Astrocyte (in vitro differentiated cells and primary cell): ENCODE results near the gene MOCS3. TPM values are rescaled to one million over a fixed set of nuclear protein-coding genes. Genes with fewer than 3 reads are reported as not detected.

Experiments
- DNase-seq: peaks from one replicate; pipeline ENCODE4 v3.0.0-alpha.2; 2010; ENCODE audit warnings: low read depth
- FAIRE-seq: peaks from 2 replicates; lab custom pipeline; 2011; peaks lifted over from hg19 to GRCh38; lab: Jason Lieb, UNC
- H2AFZ ChIP-seq: 2 replicates; pipeline ENCODE4 v1.6.0; 2012; ENCODE audit warnings: low read depth, low read length, inconsistent platforms
- H3K27ac ChIP-seq: 2 replicates; pipeline ENCODE4 v1.5.1; 2011; ENCODE audit warnings: low read depth, low read length, inconsistent platforms
- H3K27me3 ChIP-seq: 2 replicates; pipeline ENCODE4 v1.6.0; 2011; ENCODE audit warnings: low read length, inconsistent platforms; ENCODE audit not compliant: insufficient read depth
- H3K36me3 ChIP-seq: 2 replicates; pipeline ENCODE4 v1.5.1; 2011; ENCODE audit warnings: low read length, inconsistent platforms; ENCODE audit not compliant: insufficient read depth
- H3K4me1 ChIP-seq: 2 replicates; pipeline ENCODE4 v1.5.1; 2011; ENCODE audit warnings: low read length, inconsistent platforms; ENCODE audit not compliant: insufficient read depth
- H3K4me2 ChIP-seq: 2 replicates; pipeline ENCODE4 v1.6.0; 2012; ENCODE audit warnings: low read length, inconsistent platforms
- H3K4me3 ChIP-seq: 2 replicates; pipeline ENCODE4 v1.5.1; 2011; ENCODE audit warnings: low read depth, mild to moderate bottlenecking, low read length, inconsistent platforms; ENCODE audit not compliant: insufficient read depth
- H3K79me2 ChIP-seq: 2 replicates; pipeline ENCODE4 v1.6.0; 2012; ENCODE audit warnings: mild to moderate bottlenecking, low read length, inconsistent platforms; ENCODE audit not compliant: insufficient read depth
- H3K9ac ChIP-seq: 2 replicates; pipeline ENCODE4 v1.6.0; 2012; ENCODE audit warnings: mild to moderate bottlenecking, low read length, inconsistent platforms
- H3K9me3 ChIP-seq: 2 replicates; pipeline ENCODE4 v1.5.1; 2012; ENCODE audit warnings: low read depth, mild to moderate bottlenecking, low read length, inconsistent platforms; ENCODE audit not compliant: insufficient read depth
- H4K20me1 ChIP-seq: 2 replicates; pipeline ENCODE4 v1.6.0; 2012; ENCODE audit warnings: low read length, inconsistent platforms; ENCODE audit not compliant: insufficient read depth
- H3K27ac Mint-ChIP-seq: one replicate; pipeline ENCODE4 v1.8.0; 2021; ENCODE audit warnings: mild to moderate bottlenecking, mixed read lengths; ENCODE audit not compliant: unreplicated experiment
- H3K27me3 Mint-ChIP-seq: one replicate; pipeline ENCODE4 v1.8.0; 2021; ENCODE audit warnings: low read depth, mixed read lengths; ENCODE audit not compliant: unreplicated experiment
- H3K36me3 Mint-ChIP-seq: one replicate; pipeline ENCODE4 v1.8.0; 2021; ENCODE audit warnings: low read depth, mixed read lengths; ENCODE audit not compliant: unreplicated experiment
- H3K4me1 Mint-ChIP-seq: one replicate; pipeline ENCODE4 v1.8.0; 2021; ENCODE audit warnings: low read depth, mixed read lengths; ENCODE audit not compliant: unreplicated experiment
- H3K4me3 Mint-ChIP-seq: one replicate; pipeline ENCODE4 v1.8.0; 2021; ENCODE audit warnings: mild to moderate bottlenecking, moderate library complexity, mixed read lengths; ENCODE audit not compliant: unreplicated experiment
- H3K9me3 Mint-ChIP-seq: one replicate; pipeline ENCODE4 v1.8.0; 2021; ENCODE audit warnings: mild to moderate bottlenecking, mixed read lengths; ENCODE audit not compliant: unreplicated experiment
- EZH2 ChIP-seq: IDR thresholded peaks from 2 replicates; pipeline ENCODE4 v1.6.1; 2012; ENCODE audit warnings: mild to moderate bottlenecking, low read length, inconsistent platforms; ENCODE audit not compliant: insufficient read depth
- total RNA-seq: library from RNA; stranded (reverse); gene quantifications from 2 replicates; pipeline ENCODE4 v1.2.1, GENCODE V29; 2021
- TF ChIP-seq, protein P1 (sequence below): IDR thresholded peaks from 2 replicates; pipeline ENCODE4 v1.5.1; 2011; ENCODE audit warnings: low read depth, mild to moderate bottlenecking, inconsistent platforms, low read length, moderate library complexity; ENCODE audit not compliant: insufficient read depth

Gene MOCS3
- total RNA-seq, 1 donor from 2014 or later, result 5.8 TPM

DNA sequence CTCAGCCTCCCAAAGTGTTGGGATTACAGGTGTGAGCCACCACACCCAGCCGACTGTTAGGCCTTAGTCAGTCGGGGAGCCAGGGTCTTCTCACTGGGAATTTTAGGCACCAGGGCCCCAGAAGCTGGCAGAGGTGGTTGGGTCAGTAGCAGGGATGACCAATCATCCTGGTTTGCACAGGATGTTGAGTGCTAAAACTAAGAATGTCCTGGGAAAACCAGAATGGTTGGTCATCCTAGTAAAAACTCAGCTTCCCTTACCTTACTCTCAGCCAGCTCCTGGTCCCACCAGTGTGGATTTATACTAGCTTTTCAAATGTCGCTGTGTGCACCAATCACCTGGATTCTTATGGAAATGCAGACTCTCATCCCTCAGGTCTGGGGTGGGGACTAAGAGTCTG, 32.5 kb downstream of the MOCS3 start:
- DNase-seq (no peak), FAIRE-seq (no peak)
- H3K9ac ChIP-seq, result no peak overlapping the region
- H3K27ac ChIP-seq, result no peak overlapping the region
- no peaks in the 10 kb centered on the region for H3K79me2 ChIP-seq
- peaks cover 3% of the 10 kb centered on the region for H3K27me3 Mint-ChIP-seq
- H3K36me3 Mint-ChIP-seq, result no peaks in the 10 kb centered on the region
- H3K27me3 ChIP-seq, result no peaks in the 10 kb centered on the region
- H3K4me1 Mint-ChIP-seq, result peaks cover 10% of the 10 kb centered on the region
- no peaks in the 10 kb centered on the region for H3K9me3 ChIP-seq
- H3K4me3 ChIP-seq, result no peak overlapping the region
- no peaks in the 10 kb centered on the region for H3K9me3 Mint-ChIP-seq
- H2AFZ ChIP-seq, result no peak overlapping the region
- no peak overlapping the region for H3K4me3 Mint-ChIP-seq
- H3K4me2 ChIP-seq, result no peak overlapping the region
- peaks cover 6% of the 10 kb centered on the region for H3K4me1 ChIP-seq
- TF ChIP-seq EZH2, result no peak
- TF ChIP-seq, protein P1, sequence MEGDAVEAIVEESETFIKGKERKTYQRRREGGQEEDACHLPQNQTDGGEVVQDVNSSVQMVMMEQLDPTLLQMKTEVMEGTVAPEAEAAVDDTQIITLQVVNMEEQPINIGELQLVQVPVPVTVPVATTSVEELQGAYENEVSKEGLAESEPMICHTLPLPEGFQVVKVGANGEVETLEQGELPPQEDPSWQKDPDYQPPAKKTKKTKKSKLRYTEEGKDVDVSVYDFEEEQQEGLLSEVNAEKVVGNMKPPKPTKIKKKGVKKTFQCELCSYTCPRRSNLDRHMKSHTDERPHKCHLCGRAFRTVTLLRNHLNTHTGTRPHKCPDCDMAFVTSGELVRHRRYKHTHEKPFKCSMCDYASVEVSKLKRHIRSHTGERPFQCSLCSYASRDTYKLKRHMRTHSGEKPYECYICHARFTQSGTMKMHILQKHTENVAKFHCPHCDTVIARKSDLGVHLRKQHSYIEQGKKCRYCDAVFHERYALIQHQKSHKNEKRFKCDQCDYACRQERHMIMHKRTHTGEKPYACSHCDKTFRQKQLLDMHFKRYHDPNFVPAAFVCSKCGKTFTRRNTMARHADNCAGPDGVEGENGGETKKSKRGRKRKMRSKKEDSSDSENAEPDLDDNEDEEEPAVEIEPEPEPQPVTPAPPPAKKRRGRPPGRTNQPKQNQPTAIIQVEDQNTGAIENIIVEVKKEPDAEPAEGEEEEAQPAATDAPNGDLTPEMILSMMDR, result no peak
- no peaks in the 10 kb centered on the region for H4K20me1 ChIP-seq
- no peak overlapping the region for H3K27ac Mint-ChIP-seq
- H3K36me3 ChIP-seq, result no peaks in the 10 kb centered on the region

DNA sequence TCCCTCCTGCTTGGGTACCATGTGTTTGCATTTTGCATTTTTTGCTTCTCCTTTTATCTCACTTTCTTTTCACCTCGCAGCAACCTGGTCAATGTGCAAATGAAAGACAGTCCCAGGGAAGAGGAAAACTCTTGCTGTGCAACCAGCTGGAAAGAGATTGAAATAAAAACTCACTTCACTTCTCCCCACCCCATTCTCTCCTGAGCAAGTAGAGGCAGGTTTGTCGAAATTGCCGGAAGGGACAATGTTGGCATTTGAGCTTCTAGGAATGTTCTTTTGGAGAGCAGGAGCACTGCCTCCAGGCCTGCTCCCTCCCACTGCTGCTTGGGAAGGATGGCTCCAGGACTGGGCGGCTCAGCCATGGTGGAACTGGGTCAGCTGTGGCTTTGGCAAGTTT, 33.7 kb downstream of the MOCS3 start:
- Mint-ChIP-seq H3K4me3 (no peak overlapping the region), H3K36me3 (no peaks in the 10 kb centered on the region), H3K27ac (peak overlapping the region; percentile 47), H3K4me1 (peaks cover 10% of the 10 kb centered on the region), H3K27me3 (peaks cover 5% of the 10 kb centered on the region), H3K9me3 (no peaks in the 10 kb centered on the region)
- DNase-seq (no peak), FAIRE-seq (no peak)
- Histone ChIP-seq H3K79me2 (no peaks in the 10 kb centered on the region), H3K4me1 (peaks cover 16% of the 10 kb centered on the region), H3K27me3 (no peaks in the 10 kb centered on the region), H3K4me3 (no peak overlapping the region), H3K9me3 (no peaks in the 10 kb centered on the region), H3K9ac (no peak overlapping the region), H3K36me3 (no peaks in the 10 kb centered on the region), H4K20me1 (no peaks in the 10 kb centered on the region), H3K27ac (no peak overlapping the region), H2AFZ (no peak overlapping the region), H3K4me2 (no peak overlapping the region)
- no peak for TF ChIP-seq EZH2
- TF ChIP-seq, protein P1, result no peak

DNA sequence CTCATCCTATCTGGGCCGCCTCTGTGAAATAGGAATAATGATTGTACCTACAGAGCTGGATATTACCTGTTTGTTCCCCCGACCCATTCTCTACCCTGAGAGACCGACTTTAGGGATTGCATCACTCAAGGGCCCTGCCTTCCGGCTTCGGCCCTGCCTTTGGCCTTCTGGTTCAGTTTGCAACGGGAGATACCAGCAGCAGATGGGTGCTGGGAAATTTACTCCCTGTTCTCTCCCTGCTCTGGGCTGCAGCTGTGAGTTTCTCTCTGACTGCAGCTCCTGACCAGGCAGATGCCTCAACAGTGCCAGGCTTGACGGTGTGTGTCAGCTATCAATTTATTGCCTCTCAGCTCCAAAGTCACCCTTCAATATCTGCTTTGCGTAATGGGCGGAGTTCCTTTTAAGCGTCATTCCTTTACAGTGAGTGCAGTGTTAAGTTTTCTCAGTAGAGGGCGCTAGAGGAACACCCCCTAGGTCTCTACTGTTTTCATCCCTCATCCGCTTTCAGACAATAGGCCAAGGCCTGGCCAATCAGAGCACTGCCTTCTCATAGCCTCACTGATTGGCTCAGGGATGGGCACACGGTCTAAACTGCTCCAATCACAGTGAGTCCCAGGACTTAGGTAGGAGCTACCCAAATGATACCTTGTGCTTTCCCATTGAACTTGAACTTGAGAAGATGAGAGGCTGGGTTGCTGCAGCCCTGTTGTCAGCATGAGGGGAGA, 34.3 kb downstream of the MOCS3 start:
- no peaks in the 10 kb centered on the region for H4K20me1 ChIP-seq
- H3K27ac ChIP-seq, result no peak overlapping the region
- H3K36me3 ChIP-seq, result no peaks in the 10 kb centered on the region
- peak; percentile 49 for FAIRE-seq
- Mint-ChIP-seq H3K27me3 (peaks cover 5% of the 10 kb centered on the region), H3K36me3 (no peaks in the 10 kb centered on the region), H3K4me3 (no peak overlapping the region), H3K27ac (peak overlapping the region; percentile 47), H3K4me1 (peaks cover 9% of the 10 kb centered on the region), H3K9me3 (no peaks in the 10 kb centered on the region)
- H3K9me3 ChIP-seq, result no peaks in the 10 kb centered on the region
- peak overlapping the region; percentile 39 for H2AFZ ChIP-seq
- H3K4me2 ChIP-seq, result no peak overlapping the region
- no peaks in the 10 kb centered on the region for H3K27me3 ChIP-seq
- peaks cover 16% of the 10 kb centered on the region for H3K4me1 ChIP-seq
- H3K9ac ChIP-seq, result no peak overlapping the region
- H3K4me3 ChIP-seq, result no peak overlapping the region
- no peak for TF ChIP-seq EZH2
- TF ChIP-seq, protein P1, result peak; percentile 83
- no peaks in the 10 kb centered on the region for H3K79me2 ChIP-seq
- peak; percentile 61 for DNase-seq
